Lower leg skin (tissue), 3 donors: ENCODE results near the gene TMEM235.
A peak's percentile ranks its signal among the peaks of the same experiment; 100 is the strongest.

Experiments
- CTCF ChIP-seq, 3 donors: fragments of 450-650 bp; IDR thresholded peaks; one replicate each; pipeline ENCODE4 v1.5.1; 2016; ENCODE audit warnings: antibody characterized with exemption in 3 of 3, mild to moderate bottlenecking in 3 of 3, moderate library complexity in 2 of 3
- POLR2A ChIP-seq, 2 donors: fragments of 450-650 bp; IDR thresholded peaks; one replicate each; pipeline ENCODE4 v1.6.1; 2016 to 2017; ENCODE audit warnings: antibody characterized with exemption in 2 of 2, mild to moderate bottlenecking in 1 of 2, moderate library complexity in 1 of 2

GRCh38 chr17:78289802-78290363, 58.5 kb downstream of the TMEM235 start:
- peak in 1 of 3 donors; percentile 93 for TF ChIP-seq CTCF (IDR thresholded peaks at IDR 0.05)
- no peak for TF ChIP-seq POLR2A (IDR thresholded peaks at IDR 0.05)
